ENCODE measurements around the gene DERA. TPM values are rescaled to one million over a fixed set of nuclear protein-coding genes. Genes with fewer than 3 reads are reported as not detected.

Gene DERA
- total and polyA plus RNA-seq, 2 experiments from 2014 or later = 57.2 to 64.7 TPM

DNA sequence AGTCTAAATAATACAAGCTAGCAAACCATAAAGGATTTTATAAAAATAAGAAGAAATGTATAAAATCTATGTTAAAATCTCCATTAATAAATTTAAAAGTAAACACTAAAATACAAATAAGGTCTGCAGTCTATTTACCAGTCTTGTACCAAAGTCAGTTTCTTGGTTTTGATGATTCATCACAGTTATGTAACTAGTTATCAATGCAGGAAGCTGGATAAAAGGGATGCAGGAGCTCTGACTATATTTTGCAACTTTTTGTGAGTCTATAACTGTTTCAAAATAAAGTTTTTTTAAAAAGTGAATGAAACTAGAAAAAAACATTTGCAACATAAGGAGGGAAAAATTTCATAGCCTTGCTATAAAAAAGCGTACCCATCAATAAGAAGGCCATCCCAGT lies 151.5 kb downstream of the DERA start:
- Histone ChIP-seq H3K27me3 (no peaks in the 10 kb centered on the region), H4K20me1 (ENCODE audit: insufficient read depth, poor library complexity, severe bottlenecking) (no peaks in the 10 kb centered on the region), H3K27ac (no peak overlapping the region), H3K36me3 (replicated peaks; ENCODE audit: insufficient read depth, low read depth) (no peaks in the 10 kb centered on the region), H3K4me1 (ENCODE audit: insufficient read depth) (no peaks in the 10 kb centered on the region), H3K79me2 (no peaks in the 10 kb centered on the region), H3K9me3 (ENCODE audit: low read depth) (no peaks in the 10 kb centered on the region), H3K4me3 (no peak overlapping the region), H3K9me2 (replicated peaks; ENCODE audit: insufficient read depth) (no peaks in the 10 kb centered on the region), H2AFZ (no peak overlapping the region), H3K4me2 (no peak overlapping the region)
- no peak for DNase-seq (ENCODE audit: low spot score)
- TF ChIP-seq EZH2phosphoT487 (IDR thresholded peaks at IDR 0.05; ENCODE audit: low read depth, severe bottlenecking, unreplicated experiment) (no peak), EZH2 (IDR thresholded peaks at IDR 0.05; ENCODE audit: borderline replicate concordance) (no peak)
- TF ChIP-seq, protein P1, sequence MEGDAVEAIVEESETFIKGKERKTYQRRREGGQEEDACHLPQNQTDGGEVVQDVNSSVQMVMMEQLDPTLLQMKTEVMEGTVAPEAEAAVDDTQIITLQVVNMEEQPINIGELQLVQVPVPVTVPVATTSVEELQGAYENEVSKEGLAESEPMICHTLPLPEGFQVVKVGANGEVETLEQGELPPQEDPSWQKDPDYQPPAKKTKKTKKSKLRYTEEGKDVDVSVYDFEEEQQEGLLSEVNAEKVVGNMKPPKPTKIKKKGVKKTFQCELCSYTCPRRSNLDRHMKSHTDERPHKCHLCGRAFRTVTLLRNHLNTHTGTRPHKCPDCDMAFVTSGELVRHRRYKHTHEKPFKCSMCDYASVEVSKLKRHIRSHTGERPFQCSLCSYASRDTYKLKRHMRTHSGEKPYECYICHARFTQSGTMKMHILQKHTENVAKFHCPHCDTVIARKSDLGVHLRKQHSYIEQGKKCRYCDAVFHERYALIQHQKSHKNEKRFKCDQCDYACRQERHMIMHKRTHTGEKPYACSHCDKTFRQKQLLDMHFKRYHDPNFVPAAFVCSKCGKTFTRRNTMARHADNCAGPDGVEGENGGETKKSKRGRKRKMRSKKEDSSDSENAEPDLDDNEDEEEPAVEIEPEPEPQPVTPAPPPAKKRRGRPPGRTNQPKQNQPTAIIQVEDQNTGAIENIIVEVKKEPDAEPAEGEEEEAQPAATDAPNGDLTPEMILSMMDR (IDR thresholded peaks at IDR 0.05; ENCODE audit: poor library complexity) = no peak
- WGBS (ENCODE audit: low lambda C conversion rate, missing lambda C conversion rate) = 90% methylated on average over 1 of the region's 1 CpG

DNA sequence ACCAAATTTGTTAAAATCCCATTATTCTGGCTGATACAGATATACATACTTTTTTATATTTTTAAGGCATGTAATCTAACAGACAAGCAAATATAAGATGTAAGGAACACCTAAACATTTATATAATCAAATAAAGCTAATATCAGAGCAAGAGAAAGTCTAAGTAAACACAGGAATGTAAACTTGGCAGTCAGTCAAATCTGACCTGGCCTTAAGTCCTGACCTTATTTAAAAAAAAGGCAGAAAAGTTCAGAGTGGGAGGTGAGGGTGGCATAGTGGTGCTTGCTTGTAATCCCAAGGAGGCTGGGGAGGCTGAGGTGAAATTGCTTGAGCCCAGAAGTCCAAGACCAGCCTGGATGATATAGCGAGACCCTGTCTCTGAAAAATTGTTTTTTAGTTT lies 152.6 kb downstream of the DERA start:
- TF ChIP-seq, protein P1 (IDR thresholded peaks at IDR 0.05; ENCODE audit: poor library complexity) = no peak
- TF ChIP-seq EZH2 (IDR thresholded peaks at IDR 0.05; ENCODE audit: borderline replicate concordance) (no peak), EZH2phosphoT487 (IDR thresholded peaks at IDR 0.05; ENCODE audit: low read depth, severe bottlenecking, unreplicated experiment) (no peak)
- 100% methylated on average over 1 of the region's 1 CpG for WGBS (ENCODE audit: low lambda C conversion rate, missing lambda C conversion rate)

DNA sequence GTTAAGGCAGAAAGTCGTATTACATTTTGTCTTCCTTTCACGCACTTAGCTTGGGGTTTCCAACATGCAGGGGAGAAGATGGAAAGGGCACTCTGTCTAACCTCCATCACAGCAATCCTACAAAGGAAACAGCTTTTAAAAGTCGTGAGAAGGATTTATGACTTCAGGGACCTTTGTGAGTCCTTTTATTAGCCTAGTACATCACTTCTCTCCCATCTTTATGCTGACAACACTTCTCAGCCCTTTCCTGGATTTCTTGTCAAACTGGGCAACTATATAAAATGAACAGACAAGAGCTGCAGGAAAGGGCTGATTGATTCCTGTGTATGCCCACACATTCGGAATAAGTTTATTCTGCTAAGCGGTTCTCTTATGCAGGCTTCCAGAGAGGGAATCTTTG lies 159.0 kb downstream of the DERA start:
- Histone ChIP-seq H3K4me3 (no peak overlapping the region), H2AFZ (no peak overlapping the region), H3K27ac (no peak overlapping the region), H3K79me2 (no peaks in the 10 kb centered on the region), H3K9me2 (replicated peaks; ENCODE audit: insufficient read depth) (no peaks in the 10 kb centered on the region), H3K27me3 (no peaks in the 10 kb centered on the region), H4K20me1 (ENCODE audit: insufficient read depth, poor library complexity, severe bottlenecking) (no peaks in the 10 kb centered on the region), H3K36me3 (replicated peaks; ENCODE audit: insufficient read depth, low read depth) (no peaks in the 10 kb centered on the region), H3K4me1 (ENCODE audit: insufficient read depth) (no peaks in the 10 kb centered on the region), H3K4me2 (no peak overlapping the region), H3K9me3 (ENCODE audit: low read depth) (no peaks in the 10 kb centered on the region)
- no peak for DNase-seq (ENCODE audit: low spot score)
- TF ChIP-seq EZH2phosphoT487 (IDR thresholded peaks at IDR 0.05; ENCODE audit: low read depth, severe bottlenecking, unreplicated experiment) (no peak), EZH2 (IDR thresholded peaks at IDR 0.05; ENCODE audit: borderline replicate concordance) (no peak)
- TF ChIP-seq, protein P1 (IDR thresholded peaks at IDR 0.05; ENCODE audit: poor library complexity) = no peak
- WGBS (ENCODE audit: low lambda C conversion rate, missing lambda C conversion rate) = 55% methylated on average over 5 of the region's 5 CpGs

More for the DNA sequence above, 152.6 kb downstream of the DERA start:
- H3K79me2 ChIP-seq = no peaks in the 10 kb centered on the region
- DNase-seq (ENCODE audit: low spot score) = no peak
- H3K4me2 ChIP-seq = no peak overlapping the region
- no peak overlapping the region for H2AFZ ChIP-seq
- H3K9me3 ChIP-seq (ENCODE audit: low read depth) = no peaks in the 10 kb centered on the region
- H4K20me1 ChIP-seq (ENCODE audit: insufficient read depth, poor library complexity, severe bottlenecking) = no peaks in the 10 kb centered on the region
- no peak overlapping the region for H3K27ac ChIP-seq
- H3K36me3 ChIP-seq (replicated peaks; ENCODE audit: insufficient read depth, low read depth) = no peaks in the 10 kb centered on the region
- H3K4me3 ChIP-seq = no peak overlapping the region
- H3K27me3 ChIP-seq = no peaks in the 10 kb centered on the region
- H3K9me2 ChIP-seq (replicated peaks; ENCODE audit: insufficient read depth) = no peaks in the 10 kb centered on the region
- H3K4me1 ChIP-seq (ENCODE audit: insufficient read depth) = no peaks in the 10 kb centered on the region

DNA sequence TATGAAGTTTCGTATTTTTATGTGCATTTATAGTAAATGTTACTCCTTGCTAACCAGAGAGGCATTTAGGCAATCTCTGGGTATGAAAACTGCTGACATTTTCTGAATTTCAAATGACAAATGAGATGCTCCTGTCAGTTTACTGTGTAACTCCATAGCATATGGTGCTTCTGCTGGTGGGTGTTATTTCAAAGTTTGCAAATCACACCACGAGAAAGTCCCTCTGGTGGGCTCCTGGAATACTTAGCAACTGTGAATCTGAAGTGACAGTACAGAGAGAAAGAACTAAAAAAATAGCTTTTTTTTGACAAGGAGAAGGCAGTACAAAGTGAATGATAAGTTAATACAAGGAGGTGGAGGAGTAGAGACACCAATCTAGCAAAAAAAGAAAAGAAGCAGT lies 161.5 kb downstream of the DERA start:
- H3K36me3 ChIP-seq (replicated peaks; ENCODE audit: insufficient read depth, low read depth) = no peaks in the 10 kb centered on the region
- no peak overlapping the region for H3K27ac ChIP-seq
- H4K20me1 ChIP-seq (ENCODE audit: insufficient read depth, poor library complexity, severe bottlenecking) = no peaks in the 10 kb centered on the region
- no peak overlapping the region for H3K4me3 ChIP-seq
- H3K4me2 ChIP-seq = no peak overlapping the region
- no peak for TF ChIP-seq EZH2phosphoT487 (IDR thresholded peaks at IDR 0.05; ENCODE audit: low read depth, severe bottlenecking, unreplicated experiment)
- TF ChIP-seq, protein P1 (IDR thresholded peaks at IDR 0.05; ENCODE audit: poor library complexity) = no peak
- no peak for TF ChIP-seq EZH2 (IDR thresholded peaks at IDR 0.05; ENCODE audit: borderline replicate concordance)
- no peaks in the 10 kb centered on the region for H3K9me2 ChIP-seq (replicated peaks; ENCODE audit: insufficient read depth)
- no peaks in the 10 kb centered on the region for H3K27me3 ChIP-seq
- DNase-seq (ENCODE audit: low spot score) = no peak
- H2AFZ ChIP-seq = no peak overlapping the region
- 79% methylated on average over 2 of the region's 2 CpGs for WGBS (ENCODE audit: low lambda C conversion rate, missing lambda C conversion rate)
- no peaks in the 10 kb centered on the region for H3K79me2 ChIP-seq
- H3K4me1 ChIP-seq (ENCODE audit: insufficient read depth) = no peaks in the 10 kb centered on the region
- H3K9me3 ChIP-seq (ENCODE audit: low read depth) = no peaks in the 10 kb centered on the region

Data from hepatocyte (in vitro differentiated cells).